Activated CD4-positive, alpha-beta T cell treated with anti-CD3 and anti-CD28 coated beads, Interleukin-2, amount 10 ng/mL, durations not matched to agents 24 days and 14 days (primary cell): ENCODE measurements around the gene TNFAIP8. TPM values are rescaled to one million over a fixed set of nuclear protein-coding genes. Genes with fewer than 3 reads are reported as not detected.
A peak's percentile ranks its signal among the peaks of the same experiment; 100 is the strongest.

Source experiments
- DNase-seq: peaks from one replicate; pipeline ENCODE4 v3.0.0; 2022
- H3K27ac Mint-ChIP-seq: one replicate; pipeline ENCODE4 v1.8.0; 2022; ENCODE audit warnings: mild to moderate bottlenecking, mixed read lengths
- H3K27me3 Mint-ChIP-seq: one replicate; pipeline ENCODE4 v1.8.0; 2022; ENCODE audit warnings: mixed read lengths
- H3K36me3 Mint-ChIP-seq: one replicate; pipeline ENCODE4 v1.8.0; 2022; ENCODE audit warnings: low read depth, mild to moderate bottlenecking, mixed read lengths
- H3K4me1 Mint-ChIP-seq: one replicate; pipeline ENCODE4 v1.8.0; 2021; ENCODE audit warnings: mixed read lengths
- H3K4me3 Mint-ChIP-seq: one replicate; pipeline ENCODE4 v1.8.0; 2022; ENCODE audit warnings: mild to moderate bottlenecking, moderate library complexity, mixed read lengths
- H3K9me3 Mint-ChIP-seq: one replicate; pipeline ENCODE4 v1.8.0; 2021; ENCODE audit warnings: mixed read lengths
- intact Hi-C: fragments of 100-400 bp; cut with micrococcal nuclease; formaldehyde crosslinking; loops from one replicate; pipeline ENCODE4 v1.15.1; 2023
- total RNA-seq: library from RNA; stranded (reverse); gene quantifications from 2 replicates; pipeline ENCODE4 v1.2.3, GENCODE V29; 2022

The TNFAIP8 gene
- total RNA-seq, 1 donor from 2014 or later: 188 TPM

GRCh38 chr5:119344231-119344630 lies 11.6 kb upstream of the TNFAIP8 start:
- H3K4me1 Mint-ChIP-seq: peaks cover 88% of the 10 kb centered on the region
- H3K4me3 Mint-ChIP-seq: peak overlapping the region; percentile 73
- intact Hi-C loops: loop anchor here (1.0 to 5.0 kb wide), 3 partner anchors 10 to 357 kb away; partner anchors contain the start of gene DTWD2
- H3K36me3 Mint-ChIP-seq: peaks cover 33% of the 10 kb centered on the region
- H3K9me3 Mint-ChIP-seq: no peaks in the 10 kb centered on the region
- H3K27me3 Mint-ChIP-seq: no peaks in the 10 kb centered on the region
- H3K27ac Mint-ChIP-seq: peak overlapping the region; percentile 97
- DNase-seq: no peak

- no peaks in the 10 kb centered on the region for H3K9me3 Mint-ChIP-seq
- intact Hi-C loops: no loop called here
- DNase-seq: no peak
- H3K36me3 Mint-ChIP-seq: peaks cover 39% of the 10 kb centered on the region
- H3K4me1 Mint-ChIP-seq: peaks cover 88% of the 10 kb centered on the region
- H3K27ac Mint-ChIP-seq: peak overlapping the region; percentile 88
- H3K4me3 Mint-ChIP-seq: peak overlapping the region; percentile 73
- no peaks in the 10 kb centered on the region for H3K27me3 Mint-ChIP-seq
These were observed 10.0 kb upstream of the TNFAIP8 start for GRCh38 chr5:119345861-119346260.

DNA sequence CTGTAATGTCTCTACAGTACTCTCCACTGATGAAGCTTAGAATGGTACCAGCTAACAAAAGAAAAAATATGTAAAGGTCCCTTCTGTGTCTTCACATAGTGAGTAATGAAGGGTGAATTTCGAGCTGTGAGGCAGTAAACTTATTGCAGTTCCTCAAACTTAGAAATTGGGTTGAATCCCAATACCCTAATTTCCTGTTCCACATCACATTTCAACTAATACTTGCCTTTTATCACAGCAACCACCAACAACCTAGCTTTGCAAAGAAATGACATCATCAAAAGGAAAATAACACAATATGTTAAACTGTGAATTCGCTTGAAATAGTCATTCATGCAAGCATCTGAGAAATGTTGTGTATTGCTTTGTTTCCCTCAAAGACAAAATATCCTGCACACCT lies 9.4 kb upstream of the TNFAIP8 start:
- peaks cover 84% of the 10 kb centered on the region for H3K4me1 Mint-ChIP-seq
- H3K27ac Mint-ChIP-seq: peak overlapping the region; percentile 88
- H3K27me3 Mint-ChIP-seq: no peaks in the 10 kb centered on the region
- no peaks in the 10 kb centered on the region for H3K9me3 Mint-ChIP-seq
- H3K4me3 Mint-ChIP-seq: peak overlapping the region; percentile 73
- H3K36me3 Mint-ChIP-seq: peaks cover 39% of the 10 kb centered on the region
- no peak for DNase-seq
- intact Hi-C loops: no loop called here

DNA sequence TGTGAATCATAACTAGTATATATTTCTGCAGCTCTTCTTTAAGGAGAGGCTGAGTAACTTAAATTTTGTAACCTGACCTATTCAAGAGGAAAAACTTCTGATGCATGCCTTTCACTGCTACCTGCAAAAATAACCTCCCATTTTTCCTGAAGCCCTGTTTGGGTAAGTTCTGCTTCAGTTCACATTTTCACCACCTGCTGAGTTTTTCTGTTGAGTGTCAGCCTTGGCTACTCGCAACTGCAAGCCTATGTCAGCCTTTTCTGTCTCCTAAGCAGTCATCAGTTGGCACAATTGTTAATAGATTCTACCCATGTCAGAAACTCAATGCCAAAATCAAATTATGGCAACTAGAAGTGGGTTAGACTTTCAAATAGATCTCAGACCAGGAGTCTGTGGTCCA lies 8.2 kb upstream of the TNFAIP8 start:
- Mint-ChIP-seq H3K36me3 (peaks cover 41% of the 10 kb centered on the region), H3K4me3 (peak overlapping the region; percentile 19), H3K9me3 (no peaks in the 10 kb centered on the region), H3K27me3 (no peaks in the 10 kb centered on the region), H3K4me1 (peaks cover 80% of the 10 kb centered on the region), H3K27ac (peak overlapping the region; percentile 88)
- DNase-seq: no peak
- intact Hi-C loops: no loop called here

- no peaks in the 10 kb centered on the region for H3K27me3 Mint-ChIP-seq
- no peak overlapping the region for H3K4me3 Mint-ChIP-seq
- peaks cover 43% of the 10 kb centered on the region for H3K36me3 Mint-ChIP-seq
- peaks cover 80% of the 10 kb centered on the region for H3K4me1 Mint-ChIP-seq
- intact Hi-C loops: no loop called here
- H3K9me3 Mint-ChIP-seq: no peaks in the 10 kb centered on the region
- no peak for DNase-seq
- peak overlapping the region; percentile 13 for H3K27ac Mint-ChIP-seq
These were observed 7.8 kb upstream of the TNFAIP8 start for GRCh38 chr5:119347991-119348390.

GRCh38 chr5:119353213-119353612 lies 2.6 kb upstream of the TNFAIP8 start:
- H3K27me3 Mint-ChIP-seq: no peaks in the 10 kb centered on the region
- H3K4me1 Mint-ChIP-seq: peaks cover 60% of the 10 kb centered on the region
- no peak for DNase-seq
- peak overlapping the region; percentile 93 for H3K27ac Mint-ChIP-seq
- intact Hi-C loops: no loop called here
- peak overlapping the region; percentile 77 for H3K4me3 Mint-ChIP-seq
- peaks cover 52% of the 10 kb centered on the region for H3K36me3 Mint-ChIP-seq
- H3K9me3 Mint-ChIP-seq: no peaks in the 10 kb centered on the region

GRCh38 chr5:119353686-119354366 lies 2.0 kb upstream of the TNFAIP8 start:
- Mint-ChIP-seq H3K4me3 (peak overlapping the region; percentile 77), H3K36me3 (peaks cover 53% of the 10 kb centered on the region), H3K4me1 (peaks cover 60% of the 10 kb centered on the region), H3K9me3 (no peaks in the 10 kb centered on the region), H3K27ac (peak overlapping the region; percentile 93), H3K27me3 (no peaks in the 10 kb centered on the region)
- peak; percentile 74 for DNase-seq
- intact Hi-C loops: loop anchor here (1.0 to 2.0 kb wide), 3 partner anchors 10 to 80 kb away; no protein-coding TSS in a partner anchor

GRCh38 chr5:119354537-119355243 lies 1.1 kb upstream of the TNFAIP8 start:
- H3K36me3 Mint-ChIP-seq: peaks cover 57% of the 10 kb centered on the region
- peak overlapping the region; percentile 97 for H3K27ac Mint-ChIP-seq
- intact Hi-C loops: loop anchor here (1.0 to 5.0 kb wide), 6 partner anchors 10 to 366 kb away; partner anchors contain the start of genes DMXL1 and DTWD2
- H3K9me3 Mint-ChIP-seq: no peaks in the 10 kb centered on the region
- DNase-seq: no peak
- no peaks in the 10 kb centered on the region for H3K27me3 Mint-ChIP-seq
- peak overlapping the region; percentile 100 for H3K4me3 Mint-ChIP-seq
- peaks cover 62% of the 10 kb centered on the region for H3K4me1 Mint-ChIP-seq

- H3K27me3 Mint-ChIP-seq: no peaks in the 10 kb centered on the region
- peak overlapping the region; percentile 100 for H3K4me3 Mint-ChIP-seq
- H3K9me3 Mint-ChIP-seq: no peaks in the 10 kb centered on the region
- peak overlapping the region; percentile 97 for H3K27ac Mint-ChIP-seq
- intact Hi-C loops: loop anchor here (1.0 to 5.0 kb wide), 4 partner anchors 42 to 367 kb away; partner anchors contain the start of genes DMXL1 and DTWD2
- DNase-seq: peak; percentile 78
- H3K4me1 Mint-ChIP-seq: peaks cover 61% of the 10 kb centered on the region
- peaks cover 58% of the 10 kb centered on the region for H3K36me3 Mint-ChIP-seq
These were observed 578 bp upstream of the TNFAIP8 start for GRCh38 chr5:119355244-119355638.

DNA sequence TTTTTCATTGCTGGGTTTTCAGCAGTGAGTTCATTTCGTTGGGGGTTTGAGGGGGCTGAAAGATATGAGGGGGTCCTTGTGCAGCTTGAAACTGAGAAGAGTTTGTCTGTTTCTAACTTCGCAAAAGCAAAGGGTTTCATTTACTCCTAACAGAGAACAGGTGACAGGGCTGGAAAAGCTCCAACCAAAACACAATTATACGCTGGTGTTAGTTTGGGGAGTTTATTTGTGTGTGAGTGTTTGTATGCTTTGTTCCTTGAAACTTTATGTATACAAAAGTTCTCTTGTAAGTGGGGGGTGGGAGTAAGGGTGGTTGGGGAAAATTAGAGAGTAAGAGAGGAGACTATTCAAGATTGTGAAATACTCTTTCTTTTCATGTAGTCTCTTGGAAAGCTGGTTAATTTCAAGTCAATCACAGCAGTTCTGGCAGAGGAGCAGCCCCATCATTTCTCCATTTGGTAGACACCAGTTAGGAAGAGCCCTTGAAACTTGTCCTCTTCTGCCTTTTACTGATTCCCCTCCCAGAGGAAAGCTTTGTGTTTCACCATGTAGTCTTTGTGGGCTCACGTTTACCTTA lies 881 bp downstream of the TNFAIP8 start:
- H3K4me3 Mint-ChIP-seq: peak overlapping the region; percentile 100
- H3K36me3 Mint-ChIP-seq: peaks cover 67% of the 10 kb centered on the region
- H3K4me1 Mint-ChIP-seq: peaks cover 65% of the 10 kb centered on the region
- intact Hi-C loops: loop anchor here (1.0 to 5.0 kb wide), 3 partner anchors 11 to 284 kb away; partner anchors contain the start of gene DMXL1
- no peak for DNase-seq
- peak overlapping the region; percentile 97 for H3K27ac Mint-ChIP-seq
- H3K27me3 Mint-ChIP-seq: no peaks in the 10 kb centered on the region
- no peaks in the 10 kb centered on the region for H3K9me3 Mint-ChIP-seq

GRCh38 chr5:119357270-119357669 lies 1.5 kb downstream of the TNFAIP8 start:
- Mint-ChIP-seq H3K27ac (peak overlapping the region; percentile 97), H3K4me3 (peak overlapping the region; percentile 100), H3K4me1 (peaks cover 66% of the 10 kb centered on the region), H3K9me3 (no peaks in the 10 kb centered on the region), H3K27me3 (no peaks in the 10 kb centered on the region), H3K36me3 (peaks cover 69% of the 10 kb centered on the region)
- intact Hi-C loops: loop anchor here (5.0 kb wide), 2 partner anchors 40 to 285 kb away; partner anchors contain the start of gene DMXL1
- no peak for DNase-seq

GRCh38 chr5:119357808-119358529 lies 2.1 kb downstream of the TNFAIP8 start:
- Mint-ChIP-seq H3K36me3 (peaks cover 70% of the 10 kb centered on the region), H3K4me3 (peak overlapping the region; percentile 100)

DNA sequence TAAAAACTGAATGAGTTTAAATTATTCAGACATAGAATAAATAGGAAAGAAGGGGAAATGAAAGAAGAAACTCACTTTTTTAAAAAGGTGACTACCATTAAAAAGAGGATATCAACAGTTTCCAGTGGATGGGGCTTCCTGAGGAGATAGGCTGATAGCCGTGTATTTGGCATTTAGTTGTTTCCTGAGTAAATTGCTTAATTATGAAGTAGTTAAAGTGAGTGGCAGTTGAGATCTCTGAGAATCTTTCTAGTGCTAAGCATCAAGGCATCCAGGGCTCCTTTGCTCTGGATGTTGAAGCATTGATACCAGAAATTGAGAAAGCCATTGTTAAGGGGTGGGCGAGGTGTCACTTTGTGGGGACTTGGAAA lies 2.7 kb downstream of the TNFAIP8 start:
- intact Hi-C loops: loop anchor here (5.0 kb wide), 2 partner anchors 39 to 286 kb away; partner anchors contain the start of gene DMXL1
- H3K36me3 Mint-ChIP-seq: peaks cover 72% of the 10 kb centered on the region

More at GRCh38 chr5:119357808-119358529, 2.1 kb downstream of the TNFAIP8 start:
- Mint-ChIP-seq H3K27me3 (no peaks in the 10 kb centered on the region), H3K27ac (peak overlapping the region; percentile 97), H3K9me3 (no peaks in the 10 kb centered on the region), H3K4me1 (peaks cover 65% of the 10 kb centered on the region)
- DNase-seq: no peak
- intact Hi-C loops: loop anchor here (5.0 kb wide), 2 partner anchors 39 to 286 kb away; partner anchors contain the start of gene DMXL1

More for the DNA sequence above, 2.7 kb downstream of the TNFAIP8 start:
- DNase-seq: no peak
- Mint-ChIP-seq H3K4me3 (peak overlapping the region; percentile 100), H3K4me1 (peaks cover 65% of the 10 kb centered on the region), H3K9me3 (no peaks in the 10 kb centered on the region), H3K27me3 (no peaks in the 10 kb centered on the region), H3K27ac (peak overlapping the region; percentile 85)
